Stimulated activated CD8-positive, alpha-beta memory T cell treated with anti-CD3 and anti-CD28 coated beads, Interleukin-7, amount 100 ng/mL, for 48 hours (primary cell): ENCODE results near the gene KRT73.

ENCODE experiments used
- DNase-seq, 2 donors: peaks; one replicate each; pipeline ENCODE4 v3.0.0-alpha.2; 2020; ENCODE audit warnings: low read depth in 1 of 2; ENCODE audit errors: extremely low read depth in 1 of 2

Gene KRT73

GRCh38 chr12:52646613-52647012, 28.3 kb upstream of the KRT73 start:
- no peak for DNase-seq

- no peak for DNase-seq
Observed at GRCh38 chr12:52645982-52646381, 27.6 kb upstream of the KRT73 start.

GRCh38 chr12:52645120-52645761, 26.9 kb upstream of the KRT73 start:
- peak in 1 of 2 donors; percentile 16 for DNase-seq

GRCh38 chr12:52644078-52644415, 25.7 kb upstream of the KRT73 start:
- DNase-seq, result no peak

- no peak for DNase-seq
Observed at GRCh38 chr12:52643233-52644077, 25.1 kb upstream of the KRT73 start.

GRCh38 chr12:52641468-52641867, 23.1 kb upstream of the KRT73 start:
- DNase-seq, result no peak

GRCh38 chr12:52637299-52637698, 18.9 kb upstream of the KRT73 start:
- DNase-seq, result no peak

- DNase-seq, result no peak
Observed at GRCh38 chr12:52636592-52637258, 18.4 kb upstream of the KRT73 start.

- no peak for DNase-seq
Observed at GRCh38 chr12:52636189-52636588, 17.8 kb upstream of the KRT73 start.

- no peak for DNase-seq
Observed at GRCh38 chr12:52634266-52635056, 16.1 kb upstream of the KRT73 start.

GRCh38 chr12:52633383-52633782, 15.0 kb upstream of the KRT73 start:
- DNase-seq, result no peak

GRCh38 chr12:52632656-52633055, 14.3 kb upstream of the KRT73 start:
- DNase-seq, result no peak

- no peak for DNase-seq
Observed at GRCh38 chr12:52631676-52632459, 13.5 kb upstream of the KRT73 start.

GRCh38 chr12:52631264-52631663, 12.9 kb upstream of the KRT73 start:
- no peak for DNase-seq

- no peak for DNase-seq
Observed at GRCh38 chr12:52630599-52631200, 12.3 kb upstream of the KRT73 start.

GRCh38 chr12:52630008-52630500, 11.7 kb upstream of the KRT73 start:
- DNase-seq, result no peak

GRCh38 chr12:52629281-52630007, 11.1 kb upstream of the KRT73 start:
- DNase-seq, result no peak

- DNase-seq, result no peak
Observed at GRCh38 chr12:52628841-52629240, 10.5 kb upstream of the KRT73 start.

GRCh38 chr12:52628111-52628507, 9.8 kb upstream of the KRT73 start:
- DNase-seq, result no peak
